Activated CD8-positive, alpha-beta memory T cell treated with anti-CD3 and anti-CD28 coated beads for 1 hour (primary cell): Measurements from ENCODE around the gene XPO1.

ENCODE experiments used
- DNase-seq, 2 donors: peaks; one replicate each; pipeline ENCODE4 v3.0.0-alpha.2; 2020; ENCODE audit warnings: low read depth in 1 of 2; ENCODE audit errors: extremely low read depth in 1 of 2

The XPO1 gene

DNA sequence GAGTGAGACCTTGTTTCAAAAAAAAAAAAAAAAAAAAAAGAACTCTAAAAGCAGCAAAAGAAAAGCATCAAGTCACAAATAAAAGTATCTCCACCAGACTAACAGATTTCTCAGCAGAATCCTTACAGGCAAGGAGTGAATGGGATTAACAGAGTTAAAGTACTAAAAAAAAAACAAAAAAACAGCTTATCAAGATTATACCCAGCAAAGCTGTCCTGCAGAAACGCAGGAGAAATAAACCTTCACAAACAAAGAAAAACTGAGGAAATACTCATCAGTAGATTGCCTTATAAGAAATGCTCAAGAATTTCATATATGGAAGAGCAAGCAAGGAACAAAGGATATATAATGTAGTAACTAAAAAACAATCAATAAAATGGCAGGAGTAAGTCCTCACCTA is 102.9 kb downstream of the XPO1 start:
- no peak for DNase-seq

DNA sequence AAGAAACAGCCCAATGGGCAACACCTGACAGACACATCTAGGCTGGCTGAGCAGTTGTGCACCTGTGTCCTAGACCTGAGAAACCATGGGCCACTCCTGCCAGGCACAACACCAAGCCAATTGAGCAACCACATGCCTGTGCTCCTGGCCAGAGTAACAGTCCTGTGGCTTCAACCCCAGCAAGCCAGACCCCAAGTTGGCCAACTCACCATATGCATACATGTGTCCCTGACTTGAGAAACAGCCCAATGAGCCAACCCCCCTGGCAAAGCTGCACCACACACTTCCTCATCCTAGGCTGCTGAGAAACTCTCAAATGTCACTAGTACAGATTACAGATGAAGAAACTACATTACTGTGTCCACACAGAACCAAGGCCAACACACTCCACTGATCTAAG is 103.8 kb downstream of the XPO1 start:
- DNase-seq = no peak

DNA sequence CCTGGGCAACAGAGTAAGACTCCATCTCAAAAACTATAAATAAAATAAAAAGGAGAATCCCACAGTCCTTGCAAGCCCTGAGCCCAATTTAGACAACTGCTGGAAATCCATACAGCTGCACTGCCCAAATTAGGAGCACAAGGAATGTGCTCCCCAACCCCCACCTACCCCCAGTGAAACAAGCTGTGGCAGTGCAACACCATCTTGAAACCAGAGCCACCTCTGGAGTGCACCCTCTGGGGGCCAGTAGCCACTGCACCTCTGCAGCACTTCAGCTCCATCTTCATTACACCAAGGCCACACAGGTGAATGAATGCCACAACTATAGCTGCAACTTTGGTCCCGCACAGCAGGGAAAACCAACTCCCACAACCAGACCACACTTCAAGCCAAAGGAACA is 104.5 kb downstream of the XPO1 start:
- DNase-seq = no peak

DNA sequence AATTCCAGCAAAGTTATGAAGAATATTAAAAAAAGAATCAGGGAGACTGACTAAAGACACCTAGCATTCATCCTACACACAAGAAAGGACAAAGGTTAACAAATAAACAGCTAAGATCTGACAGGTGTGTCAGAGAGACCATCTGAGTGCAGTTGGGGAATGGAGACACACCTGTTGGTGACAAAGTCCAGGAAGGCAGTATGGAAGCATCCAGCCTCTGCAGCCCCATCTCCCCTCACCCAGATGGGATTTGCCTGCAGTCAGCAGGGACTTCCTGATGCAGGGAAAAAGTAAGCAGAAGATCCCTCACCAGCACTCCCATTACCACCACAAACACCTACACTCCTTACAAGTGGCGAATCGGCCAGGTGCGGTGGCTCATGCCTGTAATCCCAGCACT is 105.2 kb downstream of the XPO1 start:
- DNase-seq = no peak

DNA sequence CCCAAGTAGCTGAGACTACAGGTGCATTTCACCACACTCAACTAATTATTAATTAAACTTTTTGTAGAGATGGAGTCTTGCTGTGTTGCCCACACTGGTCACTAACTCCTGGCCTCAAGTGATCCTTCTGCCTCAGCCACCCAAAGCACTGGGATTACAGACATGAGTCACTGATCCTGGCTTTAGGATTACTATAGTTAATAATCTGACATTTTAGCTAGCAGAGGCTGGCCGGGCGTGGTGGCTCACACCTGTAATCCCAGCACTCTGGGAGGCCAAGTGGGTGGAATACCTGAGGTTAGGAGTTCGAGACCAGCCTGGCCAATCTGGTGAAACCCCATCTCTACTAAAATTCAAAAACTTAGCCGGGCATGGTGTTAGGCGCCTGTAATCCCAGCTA is 106.8 kb downstream of the XPO1 start:
- DNase-seq = no peak
